GM19452 (cell line): ENCODE measurements around the gene CYP2A7.
"Not testable (repeated sequence)": the region's sequence is repeated elsewhere in the genome, so short reads cannot be mapped to it uniquely, and the experiment has no call there.

Source experiments
- ATAC-seq: cut with Tn5 transposase; IDR thresholded peaks from one replicate; pipeline ENCODE4 v1.9.1; 2021; ENCODE audit not compliant: unreplicated experiment

Gene CYP2A7

DNA sequence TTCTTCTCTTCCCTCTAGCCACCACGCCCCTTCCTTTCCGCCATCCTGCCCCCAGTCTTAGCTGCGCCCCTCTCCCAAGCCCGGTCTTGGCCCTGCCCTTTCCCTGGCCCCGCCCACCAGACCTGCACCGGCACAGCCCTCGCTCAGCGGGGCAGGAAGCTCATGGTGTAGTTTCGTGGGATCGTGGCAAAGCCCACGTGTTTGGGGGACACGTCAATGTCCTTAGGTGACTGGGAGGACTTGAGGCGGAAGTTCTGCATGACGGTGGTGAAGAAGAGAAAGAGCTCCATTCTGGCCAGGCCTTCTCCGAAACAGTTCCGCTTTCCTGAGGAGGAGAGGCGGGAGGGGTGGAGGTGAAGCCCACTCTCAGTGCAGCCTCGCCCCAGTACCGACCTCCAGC is 38.4 kb downstream of the CYP2A7 start:
- ATAC-seq: not testable (repeated sequence)

DNA sequence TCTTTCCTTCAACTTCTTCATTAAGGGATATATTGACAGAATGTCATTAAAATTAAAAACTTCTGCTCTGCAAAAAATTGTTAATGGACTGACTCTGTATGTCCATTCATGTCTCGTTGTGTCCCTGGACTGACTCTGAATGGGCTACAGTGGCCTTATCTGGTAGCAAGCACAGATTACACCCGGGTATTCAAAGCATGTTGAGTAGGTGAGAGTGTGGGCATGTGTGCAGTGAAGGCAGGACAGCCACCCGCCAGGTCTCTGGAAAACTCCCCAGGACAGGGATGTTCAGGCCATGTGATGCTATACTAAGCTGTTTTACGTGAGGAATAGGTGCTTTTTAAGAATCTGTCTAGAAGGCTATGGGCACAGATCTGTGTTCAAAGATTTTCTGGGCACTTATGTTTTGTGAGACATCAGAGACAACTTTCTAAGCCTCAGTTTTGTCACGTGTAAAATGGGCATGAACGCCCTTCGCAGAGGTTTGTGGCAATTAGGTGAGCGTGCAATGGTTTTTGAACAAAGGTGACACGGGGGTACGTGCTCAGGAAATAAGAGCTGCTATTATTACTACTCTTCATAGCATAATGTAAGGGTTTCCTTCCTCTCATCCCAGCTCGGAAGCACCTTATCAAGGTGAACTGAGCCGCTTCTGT is 38.9 kb downstream of the CYP2A7 start:
- ATAC-seq: not testable (repeated sequence)

DNA sequence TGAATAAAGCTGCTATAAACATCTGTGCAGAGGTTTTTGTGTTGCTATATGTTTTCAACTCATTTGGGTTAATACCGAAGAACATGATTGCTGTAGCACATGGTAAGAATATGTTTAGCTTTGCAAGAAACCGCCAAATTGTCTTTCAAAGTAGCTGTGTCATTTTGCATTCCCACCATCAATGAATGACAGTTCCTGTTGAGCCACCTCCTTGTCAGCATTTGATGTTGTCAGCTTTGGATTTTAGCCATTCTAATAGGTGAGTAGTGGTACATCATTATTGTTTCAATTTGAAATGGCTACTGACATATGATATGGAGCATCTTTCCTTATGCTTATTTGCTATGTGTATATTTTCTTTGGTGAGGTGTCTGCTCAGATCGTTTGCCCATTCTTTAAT is 40.0 kb downstream of the CYP2A7 start:
- not testable (repeated sequence) for ATAC-seq

DNA sequence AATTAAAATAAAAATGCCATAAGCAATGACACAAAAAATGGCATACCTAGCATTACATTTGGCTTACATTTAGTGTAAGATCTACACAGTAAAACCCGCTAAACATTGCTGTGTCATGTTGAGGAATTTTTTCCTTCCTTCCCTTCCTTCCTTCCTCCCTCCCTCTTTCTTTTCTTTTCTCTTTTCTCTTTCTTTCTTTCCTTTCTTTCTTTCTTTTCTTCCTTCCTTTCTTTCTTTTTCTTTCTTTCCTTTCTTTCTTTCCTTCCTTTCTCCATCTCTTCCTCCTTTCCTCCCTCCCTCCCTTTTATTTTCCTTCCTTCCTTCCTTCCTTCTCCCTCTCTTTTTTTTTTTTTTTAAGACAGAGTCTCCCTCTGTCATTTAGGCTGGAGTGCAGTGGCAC is 43.6 kb downstream of the CYP2A7 start:
- ATAC-seq: not testable (repeated sequence)

DNA sequence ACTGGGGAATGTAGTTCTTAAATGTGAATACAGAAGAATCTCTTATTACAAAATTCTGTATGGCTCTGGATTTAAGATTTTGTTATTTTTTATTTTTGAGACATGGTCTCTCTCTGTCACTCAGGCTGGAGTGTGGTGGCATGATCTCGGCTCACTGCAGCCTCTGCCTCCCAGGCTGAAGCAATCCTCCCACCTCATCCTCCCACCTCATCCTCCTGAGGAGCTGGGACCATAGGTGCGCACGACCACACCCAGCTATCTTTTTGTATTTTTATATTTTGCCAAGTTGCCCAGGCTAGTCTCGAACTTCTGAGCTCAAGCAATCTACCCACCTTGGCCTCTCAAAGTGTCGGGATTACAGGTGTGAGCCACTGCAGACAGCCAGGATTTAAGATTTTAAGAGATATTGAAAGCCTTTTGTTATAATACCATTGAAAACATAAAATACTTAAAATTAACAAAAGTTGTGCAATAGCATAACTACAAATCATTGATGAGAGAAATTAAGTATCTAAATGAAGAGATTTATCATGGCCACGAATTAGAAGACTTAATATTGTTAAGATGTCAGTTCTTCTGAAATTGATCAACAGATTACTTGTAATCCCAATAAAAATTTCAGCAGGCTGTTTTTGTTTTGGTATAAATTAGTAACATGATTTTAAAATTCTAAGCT is 45.1 kb downstream of the CYP2A7 start:
- ATAC-seq: no peak

DNA sequence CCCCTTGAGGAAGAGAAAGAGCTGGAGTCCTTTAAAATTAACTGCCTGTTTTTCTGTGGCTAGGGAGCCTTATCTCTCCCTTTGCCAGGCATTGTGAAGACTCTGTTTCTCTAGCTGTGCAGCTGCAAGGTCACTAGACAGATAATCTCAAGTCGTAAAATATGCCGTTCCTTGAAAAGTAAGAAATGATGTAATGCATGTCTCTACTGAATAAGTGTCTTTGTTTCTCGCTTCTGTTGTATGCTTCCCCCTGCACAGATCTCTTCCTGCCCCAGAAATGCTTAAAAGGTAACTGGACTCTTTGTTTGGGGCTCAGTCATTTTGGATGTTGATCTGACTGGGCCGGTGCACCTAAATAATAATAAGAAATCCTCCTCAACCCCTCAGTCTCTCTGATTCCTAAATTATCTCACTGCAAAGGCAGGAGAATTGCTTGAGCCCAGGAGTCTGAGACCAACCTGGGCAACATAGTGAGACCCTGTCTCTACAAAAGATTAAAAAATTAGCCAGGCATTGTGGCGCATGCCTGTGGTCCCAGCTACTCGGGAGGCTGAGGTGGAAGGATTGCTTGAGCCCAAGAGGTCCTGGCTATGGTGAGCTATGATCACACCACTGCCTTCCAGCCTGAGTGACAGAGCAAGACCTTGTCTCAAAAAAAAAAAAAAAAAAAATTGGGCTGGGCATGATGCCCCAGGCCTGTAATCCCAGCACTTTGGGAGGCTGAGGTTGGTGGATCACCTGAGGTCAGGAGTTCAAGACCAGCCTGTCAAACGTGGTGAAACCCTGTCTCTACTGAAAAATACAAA is 48.1 kb downstream of the CYP2A7 start:
- not testable (repeated sequence) for ATAC-seq

DNA sequence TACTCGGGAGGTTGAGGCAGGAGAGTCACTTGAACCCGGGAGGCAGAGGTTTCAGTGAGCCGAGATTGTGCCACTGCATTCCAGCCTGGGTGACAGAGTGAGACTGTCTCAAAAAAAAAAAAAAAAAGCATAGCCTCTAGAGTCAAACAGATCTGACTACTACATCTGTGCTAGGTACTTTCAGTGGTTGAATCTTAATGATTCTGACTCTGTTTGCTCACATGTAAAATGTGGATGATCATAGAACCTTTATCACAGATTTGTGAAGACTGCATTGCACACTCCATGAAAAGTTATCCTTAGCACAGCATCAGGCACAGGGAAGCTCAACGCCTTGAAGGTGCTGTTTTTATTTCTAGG is 49.6 kb downstream of the CYP2A7 start:
- ATAC-seq: not testable (repeated sequence)

DNA sequence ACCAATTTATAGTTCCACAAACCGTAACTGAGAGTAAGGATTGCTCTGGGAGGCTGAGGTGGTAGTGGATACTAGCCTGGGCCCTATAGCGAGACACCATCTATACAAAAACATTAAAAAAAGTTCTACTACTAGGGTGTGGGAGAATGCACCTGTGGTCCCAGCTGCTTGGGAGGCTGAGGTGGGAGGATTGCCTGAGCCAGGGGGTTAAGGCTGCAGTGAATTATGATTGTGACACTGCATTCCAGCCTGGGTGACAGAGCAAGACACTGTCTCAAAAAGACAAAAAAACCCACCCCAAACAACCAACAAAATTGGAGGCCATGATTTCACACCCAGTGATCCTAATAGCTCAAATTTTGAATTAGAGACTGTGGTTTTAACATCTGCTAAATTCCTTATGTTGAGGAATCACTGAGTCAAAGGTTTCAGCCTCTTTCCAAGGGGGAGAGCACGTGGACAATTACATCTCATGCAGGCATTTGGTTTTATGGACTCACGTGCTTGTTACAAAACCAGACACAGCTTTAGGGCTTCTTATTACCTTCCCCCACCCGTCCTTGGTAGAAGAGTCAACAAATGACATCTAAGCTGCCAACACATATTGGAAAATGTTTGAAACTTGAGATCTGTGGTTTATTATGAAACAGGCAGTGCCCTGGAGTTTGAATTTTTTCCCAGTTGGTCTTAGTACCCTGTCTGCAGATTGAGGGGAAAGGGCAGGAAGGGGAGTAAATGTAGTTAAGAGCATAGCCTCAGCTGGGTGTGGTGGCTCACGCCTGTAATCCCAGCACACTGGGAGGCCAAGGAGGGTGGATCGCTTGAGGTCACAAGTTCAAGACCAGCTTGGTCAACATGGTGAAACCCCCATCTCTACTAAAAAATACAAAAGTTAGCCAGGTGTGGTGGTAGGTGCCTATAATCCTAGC is 50.3 kb downstream of the CYP2A7 start:
- no peak for ATAC-seq

DNA sequence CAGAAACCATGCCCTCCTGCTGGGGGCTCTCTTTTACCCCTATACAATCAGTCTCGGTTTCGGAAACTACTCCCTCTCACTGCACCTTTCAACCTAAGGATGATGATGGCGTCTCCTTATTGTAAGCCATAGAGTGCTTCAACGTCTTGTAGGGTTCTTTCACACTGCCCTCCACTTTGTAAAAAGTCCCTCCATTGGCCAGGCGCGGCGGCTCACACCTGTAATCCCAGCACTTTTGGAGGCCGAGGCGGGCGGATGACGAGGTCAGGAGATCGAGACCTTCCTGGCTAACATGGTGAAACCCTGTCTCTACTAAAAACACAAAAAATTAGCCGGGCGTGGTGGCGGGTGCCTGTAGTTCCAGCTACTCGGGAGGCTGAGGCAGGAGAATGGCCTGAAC is 51.3 kb downstream of the CYP2A7 start:
- not testable (repeated sequence) for ATAC-seq

DNA sequence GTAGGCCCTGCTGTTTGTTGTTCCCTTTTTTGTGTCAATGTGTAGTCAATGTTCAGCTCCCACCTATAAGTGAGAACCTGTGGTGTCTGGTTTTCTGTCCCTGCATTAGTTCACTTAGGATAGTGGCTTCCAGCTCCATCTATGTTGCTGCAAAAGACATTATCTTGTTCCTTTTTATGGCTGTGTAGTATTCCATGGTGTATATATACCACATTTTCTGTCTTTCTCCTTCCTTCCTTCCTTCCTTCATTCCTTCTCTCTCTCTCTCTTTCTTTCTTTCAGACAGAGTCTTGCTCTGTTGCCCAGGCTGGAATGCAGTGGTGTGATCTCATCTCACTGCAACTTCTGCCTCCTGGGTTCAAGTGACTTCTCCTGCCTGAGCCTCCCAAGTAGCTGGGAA is 52.8 kb downstream of the CYP2A7 start:
- no peak for ATAC-seq

DNA sequence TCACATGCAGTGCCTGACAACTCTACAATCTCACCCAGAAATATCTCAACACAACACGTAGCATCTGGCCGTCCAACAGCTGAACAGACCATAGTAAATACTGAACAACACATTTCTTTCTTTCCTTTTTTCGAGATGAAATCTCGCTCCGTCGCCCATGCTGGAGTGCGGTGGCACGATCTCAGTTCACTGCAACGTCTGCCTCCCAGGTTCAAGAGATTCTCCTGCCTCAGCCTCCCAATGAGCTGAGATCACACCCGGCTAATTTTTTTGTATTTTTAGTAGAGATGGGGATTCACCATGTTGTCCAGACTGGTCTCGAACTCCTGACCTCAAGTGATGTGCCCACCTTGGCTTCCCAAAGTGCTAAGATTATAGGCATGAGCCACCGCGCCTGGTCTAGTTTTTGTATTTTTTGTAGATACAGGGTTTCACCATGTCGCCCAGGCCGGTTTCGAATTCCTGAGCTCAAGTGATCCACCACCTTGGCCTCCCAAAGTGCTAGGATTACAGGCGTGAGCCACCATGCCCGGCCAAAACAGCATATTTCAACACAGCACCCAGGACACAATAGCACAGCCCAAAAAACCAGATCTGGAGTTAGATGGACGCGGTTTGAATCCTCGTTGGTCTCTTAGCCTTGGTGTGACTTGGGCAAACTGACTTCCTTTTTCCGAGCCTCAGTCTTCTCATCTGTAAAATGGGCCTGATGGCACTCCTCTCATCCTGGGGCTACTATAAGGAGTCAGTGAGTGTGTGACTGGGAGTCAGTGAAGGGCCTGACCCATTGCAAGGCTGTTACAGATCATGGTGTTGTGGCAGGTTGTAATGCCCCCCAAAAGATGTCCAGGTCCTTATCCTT is 54.4 kb downstream of the CYP2A7 start:
- no peak for ATAC-seq

DNA sequence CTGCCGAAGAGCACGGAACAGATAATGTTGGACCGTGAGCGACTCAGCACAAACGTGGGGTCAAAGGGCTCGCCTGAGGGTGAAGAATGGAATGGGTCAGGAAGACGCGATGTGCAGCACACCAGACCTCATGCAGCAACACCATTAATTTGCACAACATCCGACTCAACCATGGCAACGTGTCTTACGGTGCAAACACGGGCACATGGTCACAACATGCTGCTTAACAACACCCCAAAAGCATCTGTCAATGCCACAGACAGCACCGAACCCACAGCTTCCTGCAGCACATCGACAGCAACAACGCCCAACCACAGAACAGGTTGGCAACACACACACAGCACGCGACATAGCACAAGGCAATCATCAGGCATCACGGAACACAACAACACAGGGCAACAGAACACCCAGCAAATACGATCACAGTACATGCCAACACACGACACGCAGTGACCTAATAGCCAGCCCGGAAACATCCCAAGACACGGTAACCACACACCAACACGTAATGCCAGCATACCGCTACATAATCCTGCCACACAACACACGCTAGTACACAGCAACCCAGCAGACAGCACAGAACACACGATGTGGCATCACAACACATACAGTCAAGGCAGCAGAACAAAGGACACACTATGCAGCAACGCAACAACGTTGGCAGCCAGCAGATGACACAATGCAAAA is 55.2 kb downstream of the CYP2A7 start:
- not testable (repeated sequence) for ATAC-seq

DNA sequence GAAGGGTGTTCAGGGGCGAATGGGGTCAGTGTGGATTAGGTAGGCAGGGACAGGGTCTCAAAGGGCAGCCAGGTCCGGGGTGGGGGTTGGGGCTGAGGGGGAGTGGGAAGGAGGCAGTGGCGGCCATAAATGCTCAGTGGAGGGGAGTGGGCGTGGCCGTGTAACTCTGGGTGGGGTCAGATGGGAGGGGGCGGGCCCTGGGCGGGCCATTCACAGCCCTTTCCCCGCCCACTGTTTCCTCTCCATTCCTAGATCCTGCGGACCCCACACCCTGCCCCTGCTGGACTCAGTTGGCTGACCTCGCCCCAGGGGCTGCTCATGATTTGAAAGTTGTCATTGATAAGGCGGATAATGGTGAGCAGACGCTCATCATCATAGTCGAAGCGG is 55.7 kb downstream of the CYP2A7 start:
- not testable (repeated sequence) for ATAC-seq

DNA sequence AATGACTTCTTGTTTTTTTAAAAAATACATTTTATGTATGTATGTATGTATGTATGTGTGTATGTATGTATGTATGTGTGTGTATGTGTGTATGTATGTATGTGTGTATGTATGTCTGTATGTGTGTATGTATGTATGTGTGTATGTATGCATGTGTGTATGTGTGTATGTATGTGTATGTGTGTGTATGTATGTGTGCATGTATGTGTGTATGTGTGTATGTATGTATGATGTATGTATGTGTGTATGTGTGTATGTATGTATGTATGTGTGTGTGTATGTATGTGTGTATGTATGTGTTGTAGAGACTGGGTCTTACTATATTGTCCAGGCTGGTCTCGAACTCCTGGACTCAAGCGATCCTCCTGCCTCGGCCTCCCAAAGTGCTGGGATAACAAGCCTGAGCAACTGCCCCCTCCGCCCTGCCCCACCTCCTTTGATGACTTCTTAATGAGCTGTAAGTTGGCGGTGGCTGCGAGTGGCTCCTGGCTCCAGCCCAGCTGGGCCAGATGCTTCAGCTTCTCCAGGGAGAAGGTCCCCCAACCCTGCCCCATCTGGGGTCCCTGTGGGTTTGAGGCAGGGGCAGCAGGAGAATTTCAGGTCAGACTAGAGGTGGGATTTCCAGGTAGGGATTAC is 56.5 kb downstream of the CYP2A7 start:
- not testable (repeated sequence) for ATAC-seq
